Large intestine (tissue), 3 donors: ENCODE measurements around the gene HPS3. TPM values are rescaled to one million over a fixed set of nuclear protein-coding genes. Genes with fewer than 3 reads are reported as not detected.
A peak's percentile ranks its signal among the peaks of the same experiment; 100 is the strongest.
"Not testable (repeated sequence)": the region's sequence is repeated elsewhere in the genome, so short reads cannot be mapped to it uniquely, and the experiment has no call there.

Source experiments
- DNase-seq, 2 donors: peaks; one replicate each; pipeline versions ENCODE4 v3.0.0 to v3.0.0-alpha.2; 2013
- H3K27ac ChIP-seq: one replicate; pipeline ENCODE4 v1.5.1; 2013; ENCODE audit warnings: low read length
- H3K27me3 ChIP-seq: 2 replicates; pipeline ENCODE4 v1.6.1; 2013; ENCODE audit warnings: low read length; ENCODE audit not compliant: control insufficient read depth, insufficient read depth
- H3K36me3 ChIP-seq: 2 replicates; pipeline ENCODE4 v1.6.1; 2013; ENCODE audit warnings: low read length; ENCODE audit not compliant: control insufficient read depth, insufficient read depth
- H3K4me1 ChIP-seq: one replicate; pipeline ENCODE4 v1.6.1; 2013; ENCODE audit warnings: low read length; ENCODE audit not compliant: control insufficient read depth, insufficient read depth
- H3K4me3 ChIP-seq: one replicate; pipeline ENCODE4 v1.5.1; 2013; ENCODE audit warnings: low read length
- H3K9me3 ChIP-seq: one replicate; pipeline ENCODE4 v1.6.1; 2013; ENCODE audit warnings: mild to moderate bottlenecking, low read depth, low read length, moderate library complexity; ENCODE audit not compliant: control insufficient read depth
- WGBS: methylation state at CpG from one replicate; pipeline ENCODE4 v1.1.5; 2013; ENCODE audit warnings: low lambda C conversion rate; ENCODE audit not compliant: insufficient coverage; 5-methylcytosine and 5-hydroxymethylcytosine counted together
- polyA plus RNA-seq: library from polyadenylated mRNA; unstranded; fragments of 120-200 nt; gene quantifications from one replicate; pipeline ENCODE4 v1.2.1, GENCODE V29; 2013

Gene HPS3
- polyA plus RNA-seq, 1 donor = 30.9 TPM

DNA sequence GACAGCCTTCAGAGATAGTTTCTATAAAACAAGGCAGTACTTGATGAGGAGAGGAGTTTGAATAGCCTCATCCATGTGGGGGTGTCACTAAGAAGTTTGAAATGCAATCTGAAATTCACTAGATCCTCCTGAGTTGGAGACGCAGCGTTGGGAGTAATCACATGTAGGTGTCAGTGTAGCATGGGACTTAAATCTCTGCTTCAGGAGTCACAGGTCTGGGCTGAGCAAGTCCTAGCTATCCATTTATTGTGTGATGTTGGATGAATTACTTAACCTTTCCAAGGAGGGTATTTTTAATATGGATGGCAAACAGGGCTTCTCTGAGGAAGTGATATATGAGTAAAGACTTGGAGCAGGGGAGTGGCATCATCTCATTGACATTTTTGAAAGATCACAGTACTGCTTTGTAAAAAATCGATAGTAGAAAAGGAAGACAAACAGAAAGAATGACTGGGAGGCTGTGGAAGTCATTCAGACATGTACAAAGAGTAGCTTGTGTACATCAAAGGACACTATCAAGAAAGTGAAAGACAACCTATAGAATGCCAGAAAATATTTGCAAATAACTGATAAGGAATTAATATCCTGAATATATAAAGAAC is 75.1 kb downstream of the HPS3 start:
- H3K27me3 ChIP-seq = no peaks in the 10 kb centered on the region
- no peaks in the 10 kb centered on the region for H3K4me1 ChIP-seq
- H3K27ac ChIP-seq = no peak overlapping the region
- WGBS = 83% methylated on average over 1 of the region's 3 CpGs
- H3K4me3 ChIP-seq = no peak overlapping the region
- no peak for DNase-seq
- no peaks in the 10 kb centered on the region for H3K36me3 ChIP-seq
- H3K9me3 ChIP-seq = no peaks in the 10 kb centered on the region

DNA sequence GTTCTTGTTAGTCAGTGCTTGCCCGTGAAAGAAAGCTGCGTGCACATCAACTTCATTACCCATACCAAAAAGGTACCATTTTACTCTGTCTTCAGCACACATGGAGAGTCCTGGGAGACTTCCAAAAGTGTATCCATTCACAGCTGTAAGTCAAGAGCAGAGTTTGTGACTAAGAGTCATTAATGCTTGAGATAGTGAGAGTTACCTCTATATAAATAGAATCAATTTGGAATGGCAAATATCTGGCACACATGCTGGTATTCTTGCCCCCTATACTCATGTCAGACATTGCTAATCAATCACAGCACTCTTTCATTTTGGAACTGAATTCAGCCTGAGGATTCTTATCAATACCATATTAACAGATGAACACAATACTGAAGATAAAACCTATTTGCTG is 78.0 kb downstream of the HPS3 start:
- WGBS = no CpG with 5 or more reads among the region's 2 CpGs
- Histone ChIP-seq H3K36me3 (no peaks in the 10 kb centered on the region), H3K9me3 (no peaks in the 10 kb centered on the region), H3K4me1 (no peaks in the 10 kb centered on the region), H3K27ac (no peak overlapping the region), H3K4me3 (no peak overlapping the region), H3K27me3 (no peaks in the 10 kb centered on the region)
- DNase-seq = no peak

DNA sequence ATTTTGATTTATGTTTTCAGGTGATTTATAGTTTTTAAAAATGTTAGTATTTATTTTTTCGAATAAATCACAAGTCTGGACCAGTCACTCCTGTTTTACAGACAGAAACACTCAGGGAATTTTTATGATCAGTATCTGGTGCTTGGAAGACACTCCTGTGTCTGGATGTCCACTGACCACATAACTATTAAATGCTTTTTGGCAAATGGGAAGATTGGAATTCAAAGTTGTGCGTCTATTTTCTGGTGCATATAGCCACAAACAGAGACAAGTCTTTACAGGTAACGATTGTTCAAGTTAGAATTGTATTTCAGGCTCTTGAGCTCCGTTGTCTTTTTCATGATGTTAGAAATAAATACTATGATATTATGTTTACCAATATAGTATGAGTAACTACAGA is 80.0 kb downstream of the HPS3 start:
- H3K27me3 ChIP-seq = no peaks in the 10 kb centered on the region
- WGBS = 79% methylated on average over 3 of the region's 4 CpGs

DNA sequence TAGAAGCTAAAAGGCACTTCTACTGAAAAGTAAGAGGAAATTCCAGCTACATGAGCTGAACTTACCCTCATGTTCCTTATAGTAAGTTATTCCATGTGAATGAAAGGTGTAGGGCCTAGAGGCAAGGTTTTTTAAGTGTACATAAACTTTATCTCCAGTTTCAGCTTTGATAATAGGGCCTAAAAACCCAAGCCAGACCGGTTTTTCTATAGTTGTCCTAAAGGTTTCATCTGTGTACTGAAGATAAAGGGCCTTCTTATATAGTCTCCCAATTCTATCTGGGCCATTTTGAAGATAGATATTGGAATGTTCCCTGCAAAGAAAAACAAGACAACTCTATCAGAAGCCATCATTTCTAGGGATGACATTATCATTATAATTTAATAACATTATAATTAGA is 82.9 kb downstream of the HPS3 start:
- 0% methylated on average over 1 of the region's 1 CpG for WGBS
- Histone ChIP-seq H3K4me1 (peaks cover 22% of the 10 kb centered on the region), H3K4me3 (no peak overlapping the region), H3K36me3 (no peaks in the 10 kb centered on the region), H3K27ac (no peak overlapping the region), H3K27me3 (no peaks in the 10 kb centered on the region), H3K9me3 (no peaks in the 10 kb centered on the region)
- DNase-seq = no peak

More for the DNA sequence above, 80.0 kb downstream of the HPS3 start:
- H3K4me1 ChIP-seq = peaks cover 7% of the 10 kb centered on the region
- DNase-seq = no peak
- H3K9me3 ChIP-seq = no peaks in the 10 kb centered on the region
- H3K36me3 ChIP-seq = no peaks in the 10 kb centered on the region
- no peak overlapping the region for H3K4me3 ChIP-seq
- no peak overlapping the region for H3K27ac ChIP-seq

DNA sequence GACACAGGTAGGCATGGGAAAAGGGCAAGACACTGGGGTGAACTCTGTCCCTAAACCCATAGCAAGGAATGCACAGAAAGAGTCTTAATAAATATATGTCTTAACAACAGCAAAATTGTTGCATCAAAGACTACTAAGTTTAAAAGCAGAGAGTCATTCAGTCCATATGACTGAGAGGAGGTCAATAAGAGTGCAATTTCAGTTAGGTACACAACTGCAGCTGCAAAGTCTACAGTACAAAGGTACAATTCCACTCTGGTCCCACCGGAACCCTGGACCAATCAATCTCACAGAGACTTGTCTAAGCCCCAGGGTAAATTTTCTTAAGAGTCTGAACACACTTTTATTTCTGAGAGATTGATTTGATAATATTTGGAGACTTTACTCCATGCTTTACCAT is 85.3 kb downstream of the HPS3 start:
- no peaks in the 10 kb centered on the region for H3K27me3 ChIP-seq
- peak; percentile 63 to 85 for DNase-seq
- no peak overlapping the region for H3K4me3 ChIP-seq
- peak overlapping the region; percentile 67 for H3K27ac ChIP-seq
- H3K36me3 ChIP-seq = no peaks in the 10 kb centered on the region
- no peaks in the 10 kb centered on the region for H3K9me3 ChIP-seq
- WGBS = no CpG with 5 or more reads among the region's 1 CpG
- H3K4me1 ChIP-seq = peaks cover 22% of the 10 kb centered on the region

DNA sequence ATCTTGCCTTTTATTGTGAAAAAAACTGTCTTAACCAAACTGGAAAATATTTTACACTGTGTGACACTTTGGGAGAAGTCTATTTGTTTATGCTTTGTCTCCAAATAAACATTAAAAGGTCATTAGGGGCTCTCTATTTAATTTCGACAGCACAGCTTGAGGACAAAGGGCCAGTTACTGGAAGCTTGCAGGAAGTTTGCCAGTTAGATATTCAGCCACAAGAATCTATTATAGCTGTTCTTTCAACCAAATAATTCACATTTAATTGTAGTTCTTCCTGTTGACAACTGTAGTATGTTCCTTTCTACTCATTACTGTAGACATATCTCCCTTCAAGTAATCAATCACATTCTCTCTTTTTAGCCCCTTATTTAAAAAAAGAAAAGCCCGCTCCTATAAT is 86.1 kb downstream of the HPS3 start:
- H3K36me3 ChIP-seq = no peaks in the 10 kb centered on the region
- H3K4me3 ChIP-seq = no peak overlapping the region
- no peak for DNase-seq
- H3K9me3 ChIP-seq = no peaks in the 10 kb centered on the region
- H3K27ac ChIP-seq = no peak overlapping the region
- no peaks in the 10 kb centered on the region for H3K27me3 ChIP-seq
- peaks cover 22% of the 10 kb centered on the region for H3K4me1 ChIP-seq
- no CpG with 5 or more reads among the region's 2 CpGs for WGBS

DNA sequence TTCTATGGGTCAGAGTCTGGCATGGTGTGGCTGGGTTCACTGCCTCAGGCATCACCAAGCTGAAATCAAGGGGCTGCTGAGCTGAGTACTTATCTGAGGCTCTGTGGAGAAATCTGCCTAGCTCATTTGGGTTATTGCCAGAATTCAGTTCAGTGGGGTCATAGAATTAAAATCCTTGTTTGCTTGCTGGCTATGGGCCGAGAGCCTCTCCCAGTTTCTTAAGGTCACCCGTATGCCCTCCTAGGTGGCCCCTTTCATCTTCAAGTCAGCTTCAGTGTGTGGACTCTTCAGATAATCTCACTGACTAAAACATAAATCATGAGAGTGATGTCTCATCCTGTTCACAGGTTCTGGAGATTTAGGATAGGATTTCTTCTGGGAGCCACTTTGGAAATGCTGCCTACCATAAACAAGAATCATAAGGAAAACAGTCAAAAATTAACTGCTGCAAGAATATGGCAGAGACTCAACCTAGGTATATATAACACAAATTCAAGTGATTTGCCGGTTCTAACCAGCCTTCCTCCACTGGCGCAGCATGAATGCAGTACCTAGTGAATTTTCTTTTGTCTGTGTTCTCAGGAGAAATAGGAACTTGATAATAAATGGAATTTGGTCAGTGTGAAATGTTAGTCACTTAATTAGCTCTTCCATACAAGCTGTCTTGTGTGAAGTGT is 86.9 kb downstream of the HPS3 start:
- H3K4me3 ChIP-seq = no peak overlapping the region
- H3K27ac ChIP-seq = peak overlapping the region; percentile 16
- H3K27me3 ChIP-seq = no peaks in the 10 kb centered on the region
- H3K9me3 ChIP-seq = no peaks in the 10 kb centered on the region
- peak in 1 of 2 donors; percentile 57 for DNase-seq
- H3K36me3 ChIP-seq = no peaks in the 10 kb centered on the region
- H3K4me1 ChIP-seq = peaks cover 22% of the 10 kb centered on the region
- whole genome bisulfite sequencing = no CpG with 5 or more reads among the region's 4 CpGs

DNA sequence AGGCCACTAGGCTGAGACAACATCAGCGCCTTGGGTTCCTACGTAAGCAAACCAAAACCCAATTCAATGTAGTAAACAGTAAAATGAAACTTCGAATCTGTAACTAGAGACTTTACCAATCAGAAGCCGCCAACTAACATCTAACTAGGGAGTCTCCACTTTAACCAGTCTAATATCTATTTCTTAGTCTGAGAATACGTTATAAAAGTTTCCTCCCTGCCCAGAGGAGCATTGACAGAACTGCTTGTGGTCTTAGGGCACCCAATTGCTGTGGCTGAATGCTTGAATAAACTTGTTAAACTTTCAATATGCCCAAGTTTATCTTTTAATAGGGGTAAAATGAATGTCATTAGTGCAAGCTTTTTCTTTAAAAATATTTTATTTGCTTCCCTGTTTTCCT is 87.9 kb downstream of the HPS3 start:
- Histone ChIP-seq H3K9me3 (no peaks in the 10 kb centered on the region), H3K4me1 (peaks cover 22% of the 10 kb centered on the region), H3K27me3 (no peaks in the 10 kb centered on the region), H3K36me3 (no peaks in the 10 kb centered on the region), H3K4me3 (no peak overlapping the region), H3K27ac (no peak overlapping the region)
- WGBS = no CpG with 5 or more reads among the region's 5 CpGs
- DNase-seq = no peak

DNA sequence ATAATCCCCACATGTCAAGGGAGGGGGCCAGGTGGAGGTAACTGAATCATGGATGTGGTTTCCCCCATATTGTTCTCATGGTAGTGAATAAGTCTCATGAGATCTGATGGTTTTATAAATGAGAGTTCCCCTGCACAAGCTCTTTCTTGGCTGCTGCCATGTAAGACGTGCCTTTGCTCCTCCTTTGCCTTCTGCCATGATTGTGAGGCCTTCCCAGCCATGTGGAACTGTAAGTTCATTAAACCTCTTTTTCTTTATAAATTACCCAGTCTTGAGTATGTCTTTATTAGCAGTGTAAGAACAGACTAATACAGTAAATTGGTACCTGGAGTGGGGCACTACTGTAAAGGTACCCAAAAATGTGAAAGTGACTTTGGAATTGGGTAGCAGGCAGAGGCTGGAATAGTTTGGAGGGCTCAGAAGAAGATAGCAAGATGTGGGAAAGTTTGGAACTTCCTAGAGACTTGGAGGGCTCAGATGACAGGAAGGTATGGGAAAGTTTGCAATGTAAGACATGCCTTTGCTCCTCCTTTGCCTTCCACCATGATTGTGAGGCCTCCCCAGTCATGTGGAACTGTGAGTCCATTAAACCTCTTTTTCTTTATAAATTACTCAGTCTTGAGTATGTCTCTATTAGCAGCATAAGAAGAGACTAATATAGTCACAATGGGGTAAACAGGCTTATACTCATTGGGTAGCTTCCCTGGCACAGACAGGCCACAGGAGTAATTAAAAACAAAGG is 90.1 kb downstream of the HPS3 start:
- DNase-seq, H3K36me3 ChIP-seq, H3K27me3 ChIP-seq, H3K27ac ChIP-seq, H3K9me3 ChIP-seq, H3K4me3 ChIP-seq: not testable (repeated sequence)
- no CpG with 5 or more reads among the region's 1 CpG for WGBS
- H3K4me1 ChIP-seq = peaks cover 27% of the 10 kb centered on the region

DNA sequence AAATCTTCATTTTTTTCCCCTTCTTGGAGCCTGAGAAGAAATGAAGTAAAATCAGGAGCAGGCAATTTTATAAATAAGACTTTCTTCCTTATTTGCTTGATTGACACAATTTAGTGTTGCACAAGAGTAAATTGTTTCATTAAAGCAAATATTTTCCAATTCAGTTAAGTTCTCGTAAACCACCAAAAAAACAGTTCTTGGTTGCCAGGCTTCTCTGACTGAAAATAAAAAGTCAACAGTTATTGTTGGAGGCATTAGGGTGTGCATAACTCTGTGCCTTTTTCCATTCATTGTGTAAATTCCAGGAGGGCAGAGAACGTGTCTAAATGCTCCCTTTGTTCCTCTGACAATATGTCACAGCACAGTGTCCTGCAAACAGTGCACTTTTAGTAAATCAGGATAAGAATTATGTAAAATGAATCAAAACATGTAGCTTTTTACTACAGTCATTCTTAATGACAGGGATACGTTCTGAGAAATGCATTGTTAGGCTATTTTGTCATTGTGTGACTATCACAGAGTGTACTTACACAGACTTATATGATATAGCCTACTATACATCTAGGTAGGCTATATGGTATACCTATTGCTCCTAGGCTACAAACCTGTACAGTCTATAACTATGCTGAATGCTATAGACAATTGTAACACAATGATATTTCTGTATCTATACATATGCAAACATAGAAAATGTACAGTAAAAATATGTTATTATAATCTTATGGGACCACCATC is 92.5 kb downstream of the HPS3 start, which contains the start of gene CP:
CP (minus strand) TSS at position 47 of the 735 bp plus-strand sequence; CDS start at position 10, 37 bp downstream.
- Histone ChIP-seq H3K27ac (no peak within 1 kb of the TSS), H3K9me3 (no peaks in the 10 kb centered on the region), H3K4me1 (peaks cover 14% of the 10 kb centered on the region), H3K27me3 (no peaks in the 10 kb centered on the region), H3K4me3 (no peak within 1 kb of the TSS), H3K36me3 (no peaks in the 10 kb centered on the region)
- peak in 1 of 2 donors; percentile 26 for DNase-seq
- WGBS = no CpG with 5 or more reads among the region's 3 CpGs
